ENCODE results near the gene SOCS3. TPM values are rescaled to one million over a fixed set of nuclear protein-coding genes. Genes with fewer than 3 reads are reported as not detected.

The SOCS3 gene
- total RNA-seq, 1 donor from 2014 or later, result 16.9 TPM

DNA sequence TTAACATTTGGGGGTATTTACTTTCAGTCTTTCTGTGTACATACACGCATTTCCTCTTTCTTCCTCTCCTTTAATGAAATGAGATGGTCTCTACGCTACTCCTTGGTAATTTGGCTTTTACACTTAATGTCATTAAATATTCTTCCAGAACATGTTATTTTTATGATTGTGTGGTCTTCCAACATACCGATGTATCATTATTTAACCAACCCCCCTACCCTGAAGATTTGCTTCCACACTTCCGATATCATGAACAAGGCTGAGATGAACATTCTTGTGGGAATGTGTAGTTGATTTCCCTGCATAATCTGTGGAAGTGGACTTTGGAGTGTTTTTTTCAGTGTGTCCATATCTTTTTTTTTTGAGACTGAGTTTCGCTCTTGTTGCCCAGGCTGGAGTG is 16.3 kb upstream of the SOCS3 start:
- Mint-ChIP-seq H3K4me1 (ENCODE audit: unreplicated experiment) (peaks cover 53% of the 10 kb centered on the region), H3K9me3 (no peaks in the 10 kb centered on the region), H3K4me3 (peak overlapping the region; percentile 66), H3K27me3 (no peaks in the 10 kb centered on the region), H3K27ac (peak overlapping the region; percentile 97), H3K36me3 (peaks cover 4% of the 10 kb centered on the region)
- DNase-seq (ENCODE audit: extremely low spot score, unreplicated experiment), result no peak
- TF ChIP-seq, protein P1, sequence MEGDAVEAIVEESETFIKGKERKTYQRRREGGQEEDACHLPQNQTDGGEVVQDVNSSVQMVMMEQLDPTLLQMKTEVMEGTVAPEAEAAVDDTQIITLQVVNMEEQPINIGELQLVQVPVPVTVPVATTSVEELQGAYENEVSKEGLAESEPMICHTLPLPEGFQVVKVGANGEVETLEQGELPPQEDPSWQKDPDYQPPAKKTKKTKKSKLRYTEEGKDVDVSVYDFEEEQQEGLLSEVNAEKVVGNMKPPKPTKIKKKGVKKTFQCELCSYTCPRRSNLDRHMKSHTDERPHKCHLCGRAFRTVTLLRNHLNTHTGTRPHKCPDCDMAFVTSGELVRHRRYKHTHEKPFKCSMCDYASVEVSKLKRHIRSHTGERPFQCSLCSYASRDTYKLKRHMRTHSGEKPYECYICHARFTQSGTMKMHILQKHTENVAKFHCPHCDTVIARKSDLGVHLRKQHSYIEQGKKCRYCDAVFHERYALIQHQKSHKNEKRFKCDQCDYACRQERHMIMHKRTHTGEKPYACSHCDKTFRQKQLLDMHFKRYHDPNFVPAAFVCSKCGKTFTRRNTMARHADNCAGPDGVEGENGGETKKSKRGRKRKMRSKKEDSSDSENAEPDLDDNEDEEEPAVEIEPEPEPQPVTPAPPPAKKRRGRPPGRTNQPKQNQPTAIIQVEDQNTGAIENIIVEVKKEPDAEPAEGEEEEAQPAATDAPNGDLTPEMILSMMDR (conservative IDR thresholded peaks at IDR 0.05), result no peak

DNA sequence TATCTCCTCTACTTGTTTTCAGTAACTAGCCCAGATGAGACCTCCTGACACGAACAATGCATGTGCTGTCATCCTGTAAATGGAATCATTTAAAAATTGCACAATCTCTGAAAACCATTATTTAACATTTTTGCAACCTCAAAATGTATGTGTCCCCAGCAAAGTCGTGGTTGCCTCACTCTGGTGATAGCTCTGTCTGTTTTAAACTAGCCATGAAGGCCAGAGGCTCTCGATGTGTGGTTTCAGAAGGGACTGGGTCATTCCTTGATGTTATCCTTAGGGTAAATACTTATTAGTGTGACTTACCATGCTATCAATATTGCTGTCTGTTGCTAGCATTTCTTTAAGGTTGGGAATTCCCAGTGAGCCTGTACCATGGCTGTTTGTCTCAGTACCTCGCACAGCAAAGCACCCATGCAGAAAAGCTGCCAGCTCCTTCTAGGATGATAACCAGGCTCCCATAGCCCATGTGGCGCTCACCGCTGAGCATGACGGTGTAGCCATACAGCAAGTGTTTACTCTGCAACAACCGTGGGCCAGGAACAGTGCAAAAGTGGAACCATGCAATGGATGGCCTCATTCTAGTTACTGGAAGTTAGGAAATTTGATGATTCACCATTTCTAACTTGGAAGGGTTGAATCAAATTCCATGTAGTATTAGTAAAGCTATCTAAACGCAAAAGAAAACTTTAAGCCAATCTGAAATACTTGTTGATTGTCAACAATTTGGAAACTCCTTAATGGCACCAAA is 15.7 kb upstream of the SOCS3 start:
- H3K9me3 Mint-ChIP-seq, result no peaks in the 10 kb centered on the region
- peaks cover 50% of the 10 kb centered on the region for H3K4me1 Mint-ChIP-seq (ENCODE audit: unreplicated experiment)
- no peak for DNase-seq (ENCODE audit: extremely low spot score, unreplicated experiment)
- TF ChIP-seq, protein P1 (conservative IDR thresholded peaks at IDR 0.05), result no peak
- peak overlapping the region; percentile 97 for H3K27ac Mint-ChIP-seq
- H3K4me3 Mint-ChIP-seq, result peak overlapping the region; percentile 76
- H3K27me3 Mint-ChIP-seq, result no peaks in the 10 kb centered on the region
- peaks cover 4% of the 10 kb centered on the region for H3K36me3 Mint-ChIP-seq

DNA sequence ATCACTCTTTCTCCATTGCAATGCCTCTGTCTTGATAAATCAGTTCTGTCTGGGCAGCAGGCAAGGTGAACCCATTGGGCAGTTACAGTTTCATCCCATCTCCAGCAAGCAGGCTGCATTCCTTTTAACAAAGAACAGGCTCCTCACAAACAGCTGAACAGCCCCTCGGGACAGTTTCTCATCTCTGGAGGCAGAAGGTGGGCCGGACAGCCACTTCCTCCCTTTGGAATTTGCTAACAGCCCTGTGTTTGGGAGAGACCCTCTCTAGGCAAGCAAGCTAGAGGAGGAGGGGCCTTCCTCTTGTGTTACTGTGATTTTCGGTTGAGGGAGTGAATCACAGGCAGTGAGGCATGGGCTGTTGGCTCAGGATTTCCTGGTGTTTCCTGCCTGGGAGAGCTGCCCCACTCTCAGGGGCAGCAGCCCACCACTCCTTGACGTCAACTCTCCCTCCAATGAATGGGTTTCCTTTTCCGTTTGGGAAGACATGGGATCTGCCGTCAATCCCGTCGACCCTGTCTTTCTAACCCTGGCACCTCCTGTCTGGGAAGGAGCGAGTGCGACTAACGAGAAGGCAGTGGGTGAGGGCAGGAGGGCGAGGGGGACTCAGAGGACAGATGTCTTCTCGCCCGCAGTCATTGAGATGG is 14.9 kb upstream of the SOCS3 start:
- peaks cover 50% of the 10 kb centered on the region for H3K4me1 Mint-ChIP-seq (ENCODE audit: unreplicated experiment)
- peak overlapping the region; percentile 76 for H3K4me3 Mint-ChIP-seq
- TF ChIP-seq, protein P1 (conservative IDR thresholded peaks at IDR 0.05), result no peak
- DNase-seq (ENCODE audit: extremely low spot score, unreplicated experiment), result no peak
- H3K9me3 Mint-ChIP-seq, result no peaks in the 10 kb centered on the region
- peak overlapping the region; percentile 97 for H3K27ac Mint-ChIP-seq
- no peaks in the 10 kb centered on the region for H3K27me3 Mint-ChIP-seq
- peaks cover 4% of the 10 kb centered on the region for H3K36me3 Mint-ChIP-seq

DNA sequence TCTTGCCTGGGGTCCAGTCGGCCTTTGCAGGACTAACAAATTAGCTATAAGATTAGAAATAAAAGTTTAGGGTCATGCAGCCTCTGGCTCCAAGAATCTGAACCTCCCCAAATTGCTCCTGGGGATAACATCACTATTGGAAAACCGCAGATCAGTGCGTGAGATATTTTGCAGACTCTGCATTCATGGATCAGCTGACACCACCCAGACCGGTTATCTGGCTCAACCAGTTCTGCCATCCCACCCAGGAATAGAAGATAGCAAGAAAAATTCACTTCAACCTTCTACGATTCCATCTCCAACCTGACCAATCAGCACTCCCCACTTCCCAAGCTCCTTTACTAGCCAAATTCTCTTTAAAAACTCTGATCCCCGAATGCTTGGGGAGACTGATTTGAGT is 14.3 kb upstream of the SOCS3 start:
- peak overlapping the region; percentile 97 for H3K27ac Mint-ChIP-seq
- H3K4me3 Mint-ChIP-seq, result peak overlapping the region; percentile 76
- no peak for DNase-seq (ENCODE audit: extremely low spot score, unreplicated experiment)
- TF ChIP-seq, protein P1 (conservative IDR thresholded peaks at IDR 0.05), result no peak
- peaks cover 48% of the 10 kb centered on the region for H3K4me1 Mint-ChIP-seq (ENCODE audit: unreplicated experiment)
- peaks cover 3% of the 10 kb centered on the region for H3K36me3 Mint-ChIP-seq
- H3K9me3 Mint-ChIP-seq, result no peaks in the 10 kb centered on the region
- H3K27me3 Mint-ChIP-seq, result no peaks in the 10 kb centered on the region

DNA sequence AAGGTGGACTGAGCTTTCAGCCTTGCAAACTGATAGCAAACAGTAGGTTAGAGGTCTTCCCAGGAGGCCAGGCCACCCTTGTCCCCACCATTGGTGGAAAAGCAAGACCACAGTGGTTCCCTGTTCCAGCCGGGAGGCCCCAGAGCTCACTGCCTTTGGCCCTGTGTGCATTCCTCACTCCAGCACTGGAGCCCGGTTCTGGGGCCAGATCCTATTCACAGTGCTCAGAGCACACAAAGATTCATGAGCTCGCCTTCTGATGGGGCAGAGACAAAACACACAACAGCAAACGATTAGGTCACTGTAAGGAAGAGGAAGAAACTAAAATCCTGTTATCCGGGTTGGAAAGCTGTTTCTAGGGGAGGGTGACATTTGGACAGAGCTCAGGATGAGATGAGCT is 13.0 kb upstream of the SOCS3 start:
- H3K4me1 Mint-ChIP-seq (ENCODE audit: unreplicated experiment), result peaks cover 43% of the 10 kb centered on the region
- TF ChIP-seq, protein P1 (conservative IDR thresholded peaks at IDR 0.05), result no peak
- no peak for DNase-seq (ENCODE audit: extremely low spot score, unreplicated experiment)
- H3K36me3 Mint-ChIP-seq, result no peaks in the 10 kb centered on the region
- H3K27me3 Mint-ChIP-seq, result no peaks in the 10 kb centered on the region
- peak overlapping the region; percentile 48 for H3K4me3 Mint-ChIP-seq
- peak overlapping the region; percentile 93 for H3K27ac Mint-ChIP-seq
- H3K9me3 Mint-ChIP-seq, result no peaks in the 10 kb centered on the region
